Body of pancreas (tissue), 4 donors: ENCODE measurements around the gene IQCN. TPM values are rescaled to one million over a fixed set of nuclear protein-coding genes. Genes with fewer than 3 reads are reported as not detected.

Experiments used
- ATAC-seq: fragments of 150-250 bp; one replicate; pipeline ENCODE4 v1.9.1; 2016
- DNase-seq, 4 donors: peaks; one replicate each; pipeline ENCODE4 v3.0.0-alpha.2; 2019
- H3K27ac ChIP-seq, 4 donors: fragments of 200-600 bp; sonication (generic); 1 replicate in 3 of 4; 2 replicates in 1 of 4; pipeline versions ENCODE4 v1.5.1 to v1.6.1; 2016 to 2019; ENCODE audit warnings: mild to moderate bottlenecking in 1 of 4, mixed read lengths in 1 of 4, moderate library complexity in 1 of 4
- H3K27me3 ChIP-seq, 2 donors: fragments of 200-600 bp; sonication (generic); one replicate each; pipeline ENCODE4 v1.6.0; 2016; ENCODE audit warnings: mild to moderate bottlenecking in 1 of 2
- H3K36me3 ChIP-seq, 2 donors: fragments of 200-600 bp; sonication (generic); replicated peaks in 1 of 2; 2 replicates each; pipeline ENCODE4 v1.5.1; 2016; ENCODE audit warnings: low read depth in 2 of 2; ENCODE audit not compliant: insufficient read depth in 1 of 2
- H3K4me1 ChIP-seq: fragments of 200-600 bp; sonication (generic); one replicate; pipeline ENCODE4 v1.6.0; 2016
- H3K4me3 ChIP-seq, 2 donors: fragments of 200-600 bp; sonication (generic); 1 replicate in 1 of 2; 2 replicates in 1 of 2; pipeline ENCODE4 v1.5.1; 2016 to 2019
- H3K9me3 ChIP-seq, 3 donors: fragments of 200-600 bp; sonication (generic); 1 replicate in 2 of 3; 2 replicates in 1 of 3; pipeline ENCODE4 v1.5.1; 2016
- CTCF ChIP-seq, 7 experiments: fragments of 450-650 bp in 4 of 7; fragments of 200-600 bp in 3 of 7; sonication (generic) in 3 of 7; IDR thresholded peaks; one replicate each; pipeline ENCODE4 v1.5.1; 2016 to 2019; ENCODE audit warnings: antibody characterized with exemption in 7 of 7
- POLR2A ChIP-seq, 3 donors: fragments of 450-650 bp; IDR thresholded peaks; one replicate each; pipeline ENCODE4 v1.6.1; 2016; ENCODE audit warnings: antibody characterized with exemption in 3 of 3, mild to moderate bottlenecking in 2 of 3
- WGBS, 2 donors: methylation state at CpG; one replicate each; pipeline ENCODE4 v1.1.5; 2017; 5-methylcytosine and 5-hydroxymethylcytosine counted together
- intact Hi-C: fragments of 100-400 bp; cut with DNase I; formaldehyde crosslinking; loops from one replicate; pipeline ENCODE4 v1.15.1; 2023
- total RNA-seq, 2 donors: library from RNA; depleted of rRNA; stranded (reverse); fragments of >200 nt; gene quantifications; one replicate each; pipeline ENCODE4 v1.1.0, GENCODE V29; 2016

The IQCN gene
- total RNA-seq, 2 donors from 2014 or later: 5.6 to 7.0 TPM

GRCh38 chr19:18269070-18269723, 5.1 kb downstream of the IQCN start:
- peaks cover 12 to 20% of the 10 kb centered on the region in 2 donors for H3K36me3 ChIP-seq
- ATAC-seq (no peak), DNase-seq (no peak)
- H3K27ac ChIP-seq: no peak overlapping the region
- WGBS, 2 donors: 76 to 87% methylated on average over 2 of the region's 2 CpGs
- H3K9me3 ChIP-seq: no peaks in the 10 kb centered on the region
- no peak overlapping the region for H3K4me3 ChIP-seq
- H3K4me1 ChIP-seq: peaks cover 8% of the 10 kb centered on the region
- TF ChIP-seq POLR2A (IDR thresholded peaks at IDR 0.05): no peak
- no peak for TF ChIP-seq CTCF (IDR thresholded peaks at IDR 0.05)
- intact Hi-C loops: no loop called here
- no peaks in the 10 kb centered on the region for H3K27me3 ChIP-seq

- Histone ChIP-seq H3K9me3 (no peaks in the 10 kb centered on the region), H3K27me3 (no peaks in the 10 kb centered on the region), H3K4me3 (no peak overlapping the region), H3K36me3 (peaks cover 12 to 20% of the 10 kb centered on the region in 2 donors), H3K27ac (no peak overlapping the region), H3K4me1 (no peaks in the 10 kb centered on the region)
- no peak for DNase-seq
- TF ChIP-seq CTCF (IDR thresholded peaks at IDR 0.05) (no peak), POLR2A (IDR thresholded peaks at IDR 0.05) (no peak)
- WGBS, 2 donors: 88 to 89% methylated on average over 8 to 36 of the region's 42 CpGs
- intact Hi-C loops: no loop called here
- ATAC-seq: no peak
These were observed 7.2 kb downstream of the IQCN start for GRCh38 chr19:18266771-18267686.

- Histone ChIP-seq H3K36me3 (peaks cover 12 to 20% of the 10 kb centered on the region in 2 donors), H3K9me3 (no peaks in the 10 kb centered on the region), H3K4me3 (no peak overlapping the region), H3K4me1 (no peaks in the 10 kb centered on the region), H3K27me3 (no peaks in the 10 kb centered on the region), H3K27ac (no peak overlapping the region)
- DNase-seq: no peak
- ATAC-seq: no peak
- WGBS, 2 donors: 78 to 92% methylated on average over 4 to 7 of the region's 7 CpGs
- no peak for TF ChIP-seq POLR2A (IDR thresholded peaks at IDR 0.05)
- no peak for TF ChIP-seq CTCF (IDR thresholded peaks at IDR 0.05)
- intact Hi-C loops: no loop called here
These were observed 8.7 kb downstream of the IQCN start for GRCh38 chr19:18265582-18265981.

- TF ChIP-seq POLR2A (IDR thresholded peaks at IDR 0.05) (no peak), CTCF (IDR thresholded peaks at IDR 0.05) (no peak)
- Histone ChIP-seq H3K27ac (no peak overlapping the region), H3K4me3 (no peak overlapping the region), H3K4me1 (no peaks in the 10 kb centered on the region), H3K27me3 (no peaks in the 10 kb centered on the region), H3K9me3 (no peaks in the 10 kb centered on the region), H3K36me3 (peaks cover 12 to 20% of the 10 kb centered on the region in 2 donors)
- intact Hi-C loops: no loop called here
- ATAC-seq: no peak
- no peak for DNase-seq
- WGBS, 2 donors: 85 to 92% methylated on average over 4 to 20 of the region's 23 CpGs
These were observed 9.2 kb downstream of the IQCN start for GRCh38 chr19:18264971-18265540.
